Activated CD4-positive, alpha-beta T cell treated with anti-CD3 and anti-CD28 coated beads for 36 hours (primary cell): ENCODE measurements around the gene NRP1. TPM values are rescaled to one million over a fixed set of nuclear protein-coding genes. Genes with fewer than 3 reads are reported as not detected.
A peak's percentile ranks its signal among the peaks of the same experiment; 100 is the strongest.

Experiments
- ATAC-seq: fragments of 200-7000 bp; cut with Tn5 transposase; one replicate; pipeline ENCODE4 v1.10.0; 2021; ENCODE audit warnings: mild to moderate bottlenecking, moderate library complexity
- CTCF ChIA-PET: fragments of 350-600 bp; sonication (Branson Sonifier 250); formaldehyde crosslinking; loops from one replicate; lab custom pipeline; 2021; ENCODE audit warnings: antibody characterized with exemption; lab: Charles Lee
- POLR2A ChIA-PET: fragments of 350-600 bp; sonication (Branson Sonifier 250); formaldehyde crosslinking; loops from one replicate; lab custom pipeline; 2021; ENCODE audit warnings: antibody characterized with exemption, inconsistent platforms; lab: Charles Lee
- DNase-seq: peaks from one replicate; pipeline ENCODE4 v3.0.0-alpha.2; 2020
- H3K27ac Mint-ChIP-seq: one replicate; pipeline ENCODE4 v1.8.0; 2021; ENCODE audit warnings: mixed read lengths
- H3K27me3 Mint-ChIP-seq: one replicate; pipeline ENCODE4 v1.8.0; 2021; ENCODE audit warnings: mixed read lengths
- H3K36me3 Mint-ChIP-seq: one replicate; pipeline ENCODE4 v1.8.0; 2021; ENCODE audit warnings: low read depth, mixed read lengths
- H3K4me1 Mint-ChIP-seq: one replicate; pipeline ENCODE4 v1.8.0; 2021; ENCODE audit warnings: mixed read lengths
- H3K4me3 Mint-ChIP-seq: one replicate; pipeline ENCODE4 v1.8.0; 2021; ENCODE audit warnings: mild to moderate bottlenecking, moderate library complexity, mixed read lengths
- H3K9me3 Mint-ChIP-seq: one replicate; pipeline ENCODE4 v1.8.0; 2021; ENCODE audit warnings: low read depth, mixed read lengths
- intact Hi-C, 2 experiments: fragments of 100-400 bp; cut with DNase I in 1 of 2; cut with micrococcal nuclease in 1 of 2; formaldehyde crosslinking; loops; one replicate each; pipeline versions ENCODE4 v1.14.2 to v1.15.1; 2022 to 2024; cut with DNase I, micrococcal nuclease
- total RNA-seq, 2 experiments: library from RNA; stranded (reverse); gene quantifications; one replicate each; pipeline ENCODE4 v1.2.3, GENCODE V29; 2021

NRP1 gene
- total RNA-seq, 2 experiments from 2014 or later: 0.21 to 0.44 TPM

DNA sequence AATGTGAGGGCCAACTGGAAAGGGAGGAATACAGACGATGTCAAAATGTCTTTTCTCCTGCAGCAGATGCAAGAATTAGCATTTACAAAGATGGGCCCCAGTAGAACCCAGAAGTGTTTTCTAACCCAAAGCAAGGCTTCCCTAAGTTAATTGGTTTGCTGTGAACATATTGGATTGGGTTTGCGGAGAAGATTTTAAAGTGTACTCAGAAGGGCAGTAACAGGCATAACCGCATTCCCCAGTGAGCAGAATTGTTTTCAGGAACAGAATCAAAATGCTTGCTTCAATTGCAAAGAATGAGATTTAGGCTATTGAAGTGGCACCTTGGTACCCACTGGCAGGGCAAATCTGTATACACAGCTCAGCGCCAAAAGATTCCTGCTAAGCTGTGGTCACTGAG, 78.0 kb downstream of the NRP1 start:
- Mint-ChIP-seq H3K9me3 (no peaks in the 10 kb centered on the region), H3K4me1 (peaks cover 25% of the 10 kb centered on the region), H3K27ac (no peak overlapping the region), H3K36me3 (no peaks in the 10 kb centered on the region), H3K27me3 (peaks cover 43% of the 10 kb centered on the region), H3K4me3 (no peak overlapping the region)
- ChIA-PET POLR2A (no interaction called here), CTCF (no interaction called here)
- ATAC-seq: no peak
- no peak for DNase-seq
- intact Hi-C loops: no loop called here

DNA sequence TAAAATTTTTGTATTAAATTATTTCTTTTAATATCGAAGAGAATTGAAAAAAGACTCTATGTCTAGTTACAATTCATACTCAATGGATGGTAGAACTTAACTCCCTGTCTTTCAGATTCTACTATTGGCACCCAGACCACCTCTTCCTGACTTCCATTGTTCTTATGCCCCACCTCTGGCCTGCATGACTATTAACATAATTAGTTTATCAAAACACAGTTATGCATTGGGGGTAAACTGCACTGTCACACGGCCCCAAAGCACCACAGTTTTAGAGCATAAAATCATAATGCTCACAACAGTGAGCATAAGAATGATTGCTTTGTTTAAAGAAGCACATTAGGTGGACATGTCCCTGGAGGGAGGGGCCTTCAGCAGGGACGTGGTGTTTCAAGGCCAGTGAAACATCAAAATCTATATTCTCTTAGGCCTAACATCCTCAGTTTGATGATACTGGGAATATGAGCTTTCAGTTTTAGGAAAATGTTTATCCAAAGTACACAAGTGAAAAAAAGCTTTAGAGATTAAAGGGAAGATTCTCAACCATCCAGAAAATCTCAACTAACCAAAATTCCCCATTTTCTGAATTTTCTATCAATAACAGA, 79.8 kb downstream of the NRP1 start:
- peaks cover 6% of the 10 kb centered on the region for H3K9me3 Mint-ChIP-seq
- ChIA-PET POLR2A (no interaction called here), CTCF (interaction anchor here (1.1 to 1.2 kb wide), 2 partner anchors 62 to 245 kb away, joined by 3 read pairs; no protein-coding TSS in a partner anchor)
- no peak overlapping the region for H3K27ac Mint-ChIP-seq
- DNase-seq: no peak
- H3K27me3 Mint-ChIP-seq: peaks cover 48% of the 10 kb centered on the region
- no peak overlapping the region for H3K4me3 Mint-ChIP-seq
- intact Hi-C loops: loop anchor here (5.0 kb wide), 4 partner anchors 117 to 1012 kb away; partner anchors contain the start of gene ITGB1 (in 1 of the 2)
- H3K36me3 Mint-ChIP-seq: peaks cover 6% of the 10 kb centered on the region
- H3K4me1 Mint-ChIP-seq: peaks cover 37% of the 10 kb centered on the region
- no peak for ATAC-seq

DNA sequence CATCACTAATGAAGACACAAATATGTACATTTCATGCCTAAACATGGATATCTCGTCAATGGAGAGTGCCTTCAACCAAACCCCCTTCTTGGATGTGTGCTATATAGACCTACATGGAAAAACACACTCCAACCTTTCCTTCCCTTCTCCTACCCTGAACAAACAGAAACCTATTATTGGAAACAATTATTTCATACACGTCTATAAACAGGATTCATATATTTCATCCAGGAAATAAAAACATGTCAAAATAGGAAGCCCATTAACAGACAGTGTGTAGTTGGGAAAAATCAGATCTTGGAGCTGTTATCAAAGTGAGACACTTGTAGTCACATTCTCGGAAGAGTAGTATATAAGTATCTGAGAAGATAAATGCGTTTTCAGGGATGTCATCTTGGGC, 81.1 kb downstream of the NRP1 start:
- Mint-ChIP-seq H3K4me3 (no peak overlapping the region), H3K27me3 (peaks cover 39% of the 10 kb centered on the region), H3K27ac (peak overlapping the region; percentile 70), H3K36me3 (peaks cover 6% of the 10 kb centered on the region), H3K4me1 (peaks cover 49% of the 10 kb centered on the region), H3K9me3 (peaks cover 6% of the 10 kb centered on the region)
- no peak for DNase-seq
- POLR2A ChIA-PET: no interaction called here
- intact Hi-C loops: loop anchor here (1.0 to 5.0 kb wide), 8 partner anchors 10 to 1011 kb away; partner anchors contain the start of gene ITGB1 (in 1 of the 2)
- CTCF ChIA-PET: no interaction called here
- ATAC-seq: no peak

DNA sequence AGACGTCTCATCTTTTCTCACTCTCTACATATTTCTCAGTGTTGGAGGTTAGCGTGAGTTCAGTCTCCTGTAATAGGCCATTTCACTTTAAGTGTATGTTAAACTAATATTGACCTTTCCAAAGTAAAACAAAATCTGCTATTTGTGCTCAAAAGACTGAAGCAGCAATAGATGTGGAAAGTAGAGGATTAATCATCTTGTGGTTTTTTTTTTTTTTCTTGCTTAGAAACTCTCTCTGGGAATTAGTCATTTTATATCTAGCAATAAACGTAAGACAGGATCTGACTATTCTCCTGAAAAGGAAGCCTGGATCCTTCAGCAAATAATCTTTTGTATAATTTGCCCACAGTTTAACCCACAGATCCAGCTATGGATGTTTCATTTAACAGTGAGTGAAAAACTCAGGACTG, 81.7 kb downstream of the NRP1 start:
- intact Hi-C loops: loop anchor here (1.0 to 5.0 kb wide), 9 partner anchors 11 to 1010 kb away; partner anchors contain the start of gene ITGB1 (in 1 of the 2)
- peaks cover 55% of the 10 kb centered on the region for H3K4me1 Mint-ChIP-seq
- CTCF ChIA-PET: interaction anchor here (0.6 kb wide), 1 partner anchor 120 kb away, joined by 3 read pairs; no protein-coding TSS in a partner anchor
- peaks cover 6% of the 10 kb centered on the region for H3K36me3 Mint-ChIP-seq
- H3K4me3 Mint-ChIP-seq: peak overlapping the region; percentile 24
- H3K9me3 Mint-ChIP-seq: peaks cover 6% of the 10 kb centered on the region
- no peak for DNase-seq
- H3K27ac Mint-ChIP-seq: peak overlapping the region; percentile 70
- H3K27me3 Mint-ChIP-seq: peaks cover 35% of the 10 kb centered on the region
- peak; percentile 74 for ATAC-seq
- POLR2A ChIA-PET: no interaction called here

DNA sequence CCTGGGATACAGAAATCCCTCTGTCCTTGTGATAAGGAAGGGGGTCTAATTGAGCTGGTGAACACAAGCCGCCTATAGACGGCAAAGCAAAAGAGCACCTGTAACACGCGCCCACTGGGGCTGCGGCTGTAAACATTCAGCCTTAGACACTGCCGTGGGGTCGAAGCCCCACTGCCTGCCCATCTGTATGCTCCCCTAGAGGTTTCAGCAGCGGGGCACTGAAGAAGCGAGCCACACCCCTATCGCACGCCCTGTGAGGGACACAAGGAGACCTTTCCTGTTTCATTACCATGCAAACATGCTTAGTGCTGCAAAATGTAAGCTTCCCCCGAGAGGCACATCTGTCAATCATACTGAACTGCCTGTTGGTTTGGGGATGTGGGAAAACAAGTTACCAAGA, 82.1 kb downstream of the NRP1 start:
- peaks cover 6% of the 10 kb centered on the region for H3K36me3 Mint-ChIP-seq
- peaks cover 59% of the 10 kb centered on the region for H3K4me1 Mint-ChIP-seq
- POLR2A ChIA-PET: no interaction called here
- peak overlapping the region; percentile 24 for H3K4me3 Mint-ChIP-seq
- DNase-seq (peak; percentile 32), ATAC-seq (no peak)
- H3K27ac Mint-ChIP-seq: peak overlapping the region; percentile 70
- intact Hi-C loops: loop anchor here (1.0 to 5.0 kb wide), 7 partner anchors 112 to 1010 kb away; partner anchors contain the start of gene ITGB1 (in 1 of the 2)
- CTCF ChIA-PET: interaction anchor here (0.6 kb wide), 3 partner anchors 109 to 1952 kb away, joined by 3 to 5 read pairs (median 3); no protein-coding TSS in a partner anchor
- peaks cover 6% of the 10 kb centered on the region for H3K9me3 Mint-ChIP-seq
- H3K27me3 Mint-ChIP-seq: peaks cover 30% of the 10 kb centered on the region

DNA sequence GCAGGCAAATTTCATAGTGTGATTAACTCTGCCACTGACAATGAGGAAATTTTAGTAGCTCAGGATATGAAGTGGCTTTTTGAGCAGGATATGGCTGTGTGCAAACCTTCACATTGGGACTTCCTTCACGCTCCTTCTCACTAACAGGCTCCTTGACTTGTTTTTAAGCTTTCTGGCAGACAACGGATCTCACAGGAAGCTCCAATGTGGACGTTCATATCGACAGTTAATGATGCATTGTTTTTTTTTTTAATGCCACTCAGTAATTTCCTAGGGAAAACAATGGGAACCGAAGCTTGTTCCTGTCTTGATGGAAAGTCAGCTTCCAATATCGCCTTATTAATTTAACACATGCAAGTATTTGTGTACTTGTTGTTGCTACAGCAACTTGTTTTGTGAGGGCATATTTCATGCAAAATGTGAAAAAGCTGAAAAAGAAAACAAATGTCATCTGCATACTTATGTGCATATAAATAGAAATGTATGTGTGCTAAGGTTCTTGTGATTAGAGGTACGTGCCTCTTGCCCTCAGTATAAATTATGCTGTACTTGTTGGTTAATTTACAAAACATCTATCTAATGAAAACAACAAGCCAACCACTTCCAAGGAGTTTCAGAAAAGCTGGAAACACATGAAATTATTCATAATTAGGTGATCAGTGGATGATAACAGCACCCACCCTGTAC, 84.7 kb downstream of the NRP1 start:
- Mint-ChIP-seq H3K27me3 (peaks cover 17% of the 10 kb centered on the region), H3K27ac (no peak overlapping the region), H3K4me1 (peaks cover 68% of the 10 kb centered on the region), H3K36me3 (peaks cover 6% of the 10 kb centered on the region), H3K4me3 (no peak overlapping the region), H3K9me3 (peaks cover 6% of the 10 kb centered on the region)
- DNase-seq: no peak
- intact Hi-C loops: loop anchor here (2.0 to 5.0 kb wide), 6 partner anchors 15 to 1008 kb away; partner anchors contain the start of gene ITGB1 (in 1 of the 2)
- ChIA-PET POLR2A (no interaction called here), CTCF (interaction anchor here (0.6 to 1.3 kb wide), 3 partner anchors 14 to 241 kb away, joined by 3 to 4 read pairs (median 3); no protein-coding TSS in a partner anchor)
- no peak for ATAC-seq

DNA sequence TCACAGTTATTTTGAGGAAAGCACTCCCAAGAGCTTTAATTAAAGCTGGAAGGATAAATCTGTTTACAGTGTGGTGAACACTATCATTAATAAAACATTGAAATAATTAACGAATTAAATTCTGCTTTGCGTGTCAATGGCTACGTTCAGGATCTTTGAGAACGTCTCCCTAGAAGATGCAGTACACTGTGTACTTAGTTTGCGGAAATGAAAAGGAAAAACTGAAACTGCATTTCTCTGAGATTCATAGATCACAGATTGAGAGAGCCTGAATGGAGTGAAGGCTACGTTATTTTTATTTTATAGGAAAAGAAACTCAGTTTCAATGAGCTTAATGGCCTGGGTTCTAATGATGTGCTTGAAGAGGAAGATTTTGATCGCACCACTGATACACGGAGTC, 85.3 kb downstream of the NRP1 start:
- DNase-seq: no peak
- peaks cover 6% of the 10 kb centered on the region for H3K36me3 Mint-ChIP-seq
- intact Hi-C loops: loop anchor here (2.0 to 5.0 kb wide), 2 partner anchors 16 to 872 kb away; no protein-coding TSS in a partner anchor
- H3K27ac Mint-ChIP-seq: peak overlapping the region; percentile 39
- no peak for ATAC-seq
- peaks cover 14% of the 10 kb centered on the region for H3K27me3 Mint-ChIP-seq
- H3K9me3 Mint-ChIP-seq: peaks cover 6% of the 10 kb centered on the region
- POLR2A ChIA-PET: no interaction called here
- H3K4me3 Mint-ChIP-seq: no peak overlapping the region
- CTCF ChIA-PET: interaction anchor here (1.3 kb wide), 1 partner anchor 14 kb away, joined by 4 read pairs; no protein-coding TSS in a partner anchor
- peaks cover 73% of the 10 kb centered on the region for H3K4me1 Mint-ChIP-seq

DNA sequence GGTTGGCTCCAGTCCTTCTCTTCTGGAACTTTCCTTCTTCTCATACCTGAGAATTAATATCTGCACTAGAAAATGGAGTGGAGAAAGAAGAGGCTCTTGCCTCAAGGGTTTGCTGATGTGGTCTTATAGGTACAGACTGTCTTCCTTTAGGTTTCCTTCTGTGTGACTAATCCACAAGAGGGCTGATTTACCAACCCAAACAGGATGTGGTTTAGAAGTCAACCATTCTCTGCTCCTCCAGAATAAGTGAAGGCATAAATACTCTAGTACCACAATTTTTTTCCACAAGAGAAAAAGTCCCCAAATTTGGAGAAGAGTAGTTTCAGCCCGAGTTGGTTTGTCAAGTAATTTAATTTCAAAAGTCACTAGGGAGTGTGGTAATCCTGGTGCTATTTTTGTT, 85.8 kb downstream of the NRP1 start:
- intact Hi-C loops: loop anchor here (1.0 to 5.0 kb wide), 3 partner anchors 16 to 871 kb away; no protein-coding TSS in a partner anchor
- Mint-ChIP-seq H3K9me3 (peaks cover 6% of the 10 kb centered on the region), H3K4me1 (peaks cover 71% of the 10 kb centered on the region), H3K27ac (peak overlapping the region; percentile 39), H3K27me3 (peaks cover 12% of the 10 kb centered on the region), H3K36me3 (peaks cover 6% of the 10 kb centered on the region), H3K4me3 (no peak overlapping the region)
- ATAC-seq (peak; percentile 83), DNase-seq (peak; percentile 30)
- ChIA-PET POLR2A (no interaction called here), CTCF (no interaction called here)

DNA sequence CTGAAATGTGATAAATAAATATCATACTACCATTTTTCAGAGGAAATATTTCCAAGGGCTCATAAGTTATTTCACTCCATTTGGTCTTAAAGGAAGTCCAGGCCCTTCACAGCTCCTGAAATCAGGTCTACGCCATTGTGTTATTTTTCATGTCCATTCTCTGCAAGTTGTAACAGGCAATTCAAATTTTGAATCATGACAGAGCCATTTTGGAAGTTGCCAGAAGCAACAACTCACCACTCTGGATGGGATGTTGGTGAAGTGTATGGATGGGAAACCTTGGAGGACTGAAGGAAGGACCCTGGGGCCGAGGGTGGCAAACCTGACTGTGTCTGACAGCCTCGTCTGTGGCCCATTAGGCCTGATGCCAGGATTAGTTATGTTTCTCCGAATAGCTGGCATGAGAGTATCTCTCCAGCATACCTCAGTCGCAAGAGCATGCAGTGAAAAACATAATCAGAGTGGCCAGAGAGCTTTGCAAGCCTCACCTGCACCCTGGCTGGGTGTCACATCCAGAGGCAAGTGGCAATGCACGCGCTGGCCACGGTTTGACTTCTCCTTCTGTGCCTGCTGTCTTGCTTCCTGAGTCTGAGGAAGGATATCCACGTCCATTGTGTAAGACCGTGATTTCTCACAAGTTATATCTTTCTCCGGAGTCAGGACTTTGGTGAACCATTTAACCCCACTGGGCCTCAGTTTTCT, 87.1 kb downstream of the NRP1 start:
- no peak overlapping the region for H3K27ac Mint-ChIP-seq
- CTCF ChIA-PET: interaction anchor here (0.5 kb wide), 1 partner anchor 22 kb away, joined by 3 read pairs; no protein-coding TSS in a partner anchor
- peaks cover 12% of the 10 kb centered on the region for H3K27me3 Mint-ChIP-seq
- no peak for ATAC-seq
- peaks cover 6% of the 10 kb centered on the region for H3K9me3 Mint-ChIP-seq
- peaks cover 59% of the 10 kb centered on the region for H3K4me1 Mint-ChIP-seq
- POLR2A ChIA-PET: no interaction called here
- H3K36me3 Mint-ChIP-seq: peaks cover 6% of the 10 kb centered on the region
- DNase-seq: no peak
- intact Hi-C loops: loop anchor here in 1 of 2 experiments (5.0 kb wide), 1 partner anchor 870 kb away; no protein-coding TSS in a partner anchor
- H3K4me3 Mint-ChIP-seq: no peak overlapping the region

DNA sequence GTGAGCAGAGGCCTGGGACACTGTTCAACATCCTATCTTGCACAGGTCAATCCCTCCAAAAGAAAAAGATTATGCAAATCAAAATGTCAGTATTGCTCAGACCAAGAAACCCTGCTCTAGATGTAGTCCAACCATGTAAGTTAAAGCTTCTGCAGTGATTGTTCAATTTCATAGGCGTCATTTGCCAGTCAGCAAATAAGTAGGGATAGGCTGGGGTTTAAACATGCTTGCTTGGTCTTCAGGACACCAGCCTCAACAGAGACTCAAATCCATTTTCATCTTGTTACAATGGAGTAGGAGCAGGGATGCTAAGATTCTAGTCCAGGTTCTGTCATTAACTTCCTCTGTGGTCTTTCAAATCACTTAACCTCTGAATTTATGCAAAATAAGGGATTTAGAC, 89.1 kb downstream of the NRP1 start:
- ATAC-seq (no peak), DNase-seq (no peak)
- Mint-ChIP-seq H3K27ac (no peak overlapping the region), H3K36me3 (no peaks in the 10 kb centered on the region), H3K9me3 (peaks cover 2% of the 10 kb centered on the region), H3K4me3 (no peak overlapping the region), H3K4me1 (peaks cover 43% of the 10 kb centered on the region), H3K27me3 (peaks cover 13% of the 10 kb centered on the region)
- intact Hi-C loops: loop anchor here in 1 of 2 experiments (5.0 kb wide), 1 partner anchor 868 kb away; no protein-coding TSS in a partner anchor
- POLR2A ChIA-PET: interaction anchor here (0.6 kb wide), 1 partner anchor 1283 kb away, joined by 3 read pairs; no protein-coding TSS in a partner anchor
- CTCF ChIA-PET: no interaction called here
